GM19468 (cell line): ENCODE results near the gene PPIL6.

Experiments
- ATAC-seq: cut with Tn5 transposase; IDR thresholded peaks from one replicate; pipeline ENCODE4 v1.9.1; 2021; ENCODE audit warnings: mild to moderate bottlenecking, moderate library complexity, moderate number of reproducible peaks; ENCODE audit not compliant: unreplicated experiment; ENCODE audit errors: extremely low read depth

Gene PPIL6

GRCh38 chr6:109406196-109406595, 34.2 kb downstream of the PPIL6 start:
- ATAC-seq: no peak

DNA sequence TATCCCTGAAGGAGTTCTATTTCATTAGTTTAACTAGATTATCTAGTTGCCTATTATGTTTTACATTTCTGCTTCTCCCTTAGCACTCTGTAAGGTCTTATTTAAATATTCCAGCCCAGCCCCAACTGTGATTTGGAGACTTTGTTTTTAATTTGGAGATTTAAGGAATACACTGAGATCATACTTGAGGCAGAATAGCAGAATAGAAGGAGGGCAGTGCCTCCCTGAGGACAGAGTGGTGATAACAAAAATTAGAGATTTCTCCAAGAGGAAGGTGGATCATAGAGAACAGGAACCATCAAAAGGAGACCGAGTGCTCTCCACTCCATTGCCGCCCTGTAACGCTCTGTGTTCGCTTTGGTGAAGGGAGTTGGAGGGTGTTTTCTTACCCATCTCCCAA, 43.4 kb downstream of the PPIL6 start:
- ATAC-seq: no peak

GRCh38 chr6:109396046-109396718, 44.2 kb downstream of the PPIL6 start:
- no peak for ATAC-seq

DNA sequence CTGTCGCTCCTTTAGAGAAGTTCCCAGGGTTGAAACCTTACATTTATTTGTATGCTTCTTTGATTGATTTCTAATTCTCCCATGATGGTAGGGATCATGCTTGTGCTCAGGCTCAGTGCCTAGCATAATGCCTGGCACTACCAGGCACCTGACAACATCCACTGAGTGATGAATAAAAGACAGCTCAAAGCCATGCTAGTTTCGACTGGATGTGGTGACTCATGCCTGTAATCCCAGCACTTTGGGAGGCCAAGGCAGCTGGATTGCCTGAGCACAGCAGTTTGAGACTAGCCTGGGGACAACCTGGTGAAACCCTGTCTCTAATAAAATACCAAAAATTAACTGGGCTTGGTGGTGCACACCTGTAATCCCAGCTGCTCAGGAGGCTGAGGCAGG, 46.5 kb downstream of the PPIL6 start:
- no peak for ATAC-seq

GRCh38 chr6:109393157-109393885, 47.1 kb downstream of the PPIL6 start:
- no peak for ATAC-seq

DNA sequence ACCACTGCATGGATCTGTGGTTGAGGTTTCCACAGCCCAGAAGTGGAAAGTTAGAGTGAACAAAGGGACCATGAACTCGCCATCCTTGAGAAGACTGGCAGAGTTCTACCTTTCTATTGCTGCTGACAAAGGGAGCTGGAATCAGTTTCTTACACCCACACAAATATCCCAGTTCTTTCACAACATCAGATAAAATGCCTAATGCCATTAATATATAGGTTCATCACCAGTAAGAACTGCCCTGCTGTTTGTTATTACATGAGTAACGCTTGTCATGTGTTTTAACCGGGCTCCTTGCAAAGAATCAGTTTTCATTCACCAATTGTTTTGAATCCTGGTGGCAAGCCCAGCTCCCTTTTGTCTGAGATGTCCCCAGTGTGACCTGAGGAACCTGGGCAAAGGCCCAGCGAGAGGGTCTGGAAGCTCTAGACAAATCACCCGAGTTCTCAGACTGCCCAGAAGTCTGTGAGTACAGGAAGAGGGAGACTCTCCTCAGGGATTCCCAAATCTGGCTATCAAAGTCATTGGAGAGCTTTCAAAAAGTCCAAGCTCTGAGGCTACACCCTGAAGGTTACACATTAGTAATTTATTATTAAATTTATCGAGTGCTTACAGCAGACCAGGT, 50.7 kb downstream of the PPIL6 start:
- no peak for ATAC-seq

- ATAC-seq: no peak
Measured at GRCh38 chr6:109388265-109388664, 52.2 kb downstream of the PPIL6 start.

GRCh38 chr6:109383438-109383940, 56.9 kb downstream of the PPIL6 start:
- no peak for ATAC-seq

- peak; percentile 43 for ATAC-seq
Measured at GRCh38 chr6:109382576-109383437, 57.6 kb downstream of the PPIL6 start.

- peak; percentile 25 for ATAC-seq
Measured at GRCh38 chr6:109381747-109382575, 58.5 kb downstream of the PPIL6 start, which contains the start of gene CD164. CD164 (minus strand) TSS chr6:109382467; CDS start chr6:109382378, 89 bp downstream.

DNA sequence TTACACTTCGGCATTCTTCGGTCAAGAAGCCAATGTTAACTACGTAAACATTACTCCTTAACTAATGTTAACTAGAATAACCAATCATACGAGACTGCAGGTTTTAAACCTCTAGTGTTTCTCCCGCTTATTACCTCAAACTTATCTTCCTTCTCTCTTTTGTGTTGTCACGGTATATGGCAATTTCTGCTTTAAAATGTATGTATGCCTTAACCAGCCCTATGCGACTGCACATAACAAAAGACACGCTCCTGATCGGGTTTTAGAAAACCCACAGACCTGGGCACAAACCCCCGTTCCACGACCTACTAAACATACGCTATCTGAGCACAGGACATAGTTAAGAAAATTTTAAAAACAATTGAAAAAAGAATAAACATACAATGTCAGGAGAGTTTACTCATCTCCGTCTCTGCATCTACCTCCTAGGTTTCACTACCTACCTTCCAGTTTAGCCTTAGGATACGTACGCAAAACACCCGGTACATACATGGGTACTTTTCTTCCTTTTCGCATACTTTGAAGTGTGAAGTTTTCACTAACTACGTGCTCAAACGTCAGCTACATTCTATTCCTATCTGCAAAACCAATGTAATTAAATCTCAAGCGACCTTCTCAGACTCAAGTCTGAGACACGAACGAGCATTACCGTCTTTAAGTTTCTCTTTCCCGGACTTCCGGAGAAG, 59.2 kb downstream of the PPIL6 start:
- ATAC-seq: no peak

DNA sequence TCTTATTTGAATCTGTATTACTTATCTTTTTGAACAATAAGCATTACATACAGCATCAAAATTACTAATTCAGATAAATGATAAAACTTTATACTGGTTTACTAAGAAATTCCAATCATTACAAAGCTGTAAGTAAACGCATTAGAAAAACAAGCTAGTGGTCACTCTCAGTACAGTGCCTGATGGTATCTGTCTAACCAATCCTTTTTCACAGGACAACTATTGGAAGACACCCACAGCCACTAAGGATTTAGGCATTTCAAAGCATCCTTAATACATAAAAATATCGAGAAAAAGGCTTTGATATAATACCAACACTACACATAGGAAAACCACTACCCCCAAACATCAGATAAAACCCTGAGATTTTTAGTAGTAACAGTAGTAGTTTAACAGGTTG, 60.7 kb downstream of the PPIL6 start:
- no peak for ATAC-seq

DNA sequence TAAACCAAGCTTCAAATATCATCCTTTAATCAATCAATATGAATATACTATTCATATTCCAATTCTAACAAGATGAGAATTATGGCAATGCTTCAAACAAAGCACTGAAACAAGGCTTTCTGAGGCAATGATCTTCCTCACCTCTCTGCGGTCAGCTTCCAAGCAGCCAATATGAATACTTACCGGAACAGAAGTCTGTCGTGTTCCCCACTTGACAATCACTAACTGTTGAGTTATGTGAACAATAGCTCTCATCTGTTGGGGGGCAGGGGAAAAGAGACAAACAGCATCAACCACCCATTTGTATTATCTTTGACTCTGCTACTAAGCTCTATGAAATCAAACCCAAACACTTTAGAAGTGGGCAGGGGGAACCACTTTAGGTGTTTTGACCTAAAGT, 62.7 kb downstream of the PPIL6 start:
- ATAC-seq: no peak

DNA sequence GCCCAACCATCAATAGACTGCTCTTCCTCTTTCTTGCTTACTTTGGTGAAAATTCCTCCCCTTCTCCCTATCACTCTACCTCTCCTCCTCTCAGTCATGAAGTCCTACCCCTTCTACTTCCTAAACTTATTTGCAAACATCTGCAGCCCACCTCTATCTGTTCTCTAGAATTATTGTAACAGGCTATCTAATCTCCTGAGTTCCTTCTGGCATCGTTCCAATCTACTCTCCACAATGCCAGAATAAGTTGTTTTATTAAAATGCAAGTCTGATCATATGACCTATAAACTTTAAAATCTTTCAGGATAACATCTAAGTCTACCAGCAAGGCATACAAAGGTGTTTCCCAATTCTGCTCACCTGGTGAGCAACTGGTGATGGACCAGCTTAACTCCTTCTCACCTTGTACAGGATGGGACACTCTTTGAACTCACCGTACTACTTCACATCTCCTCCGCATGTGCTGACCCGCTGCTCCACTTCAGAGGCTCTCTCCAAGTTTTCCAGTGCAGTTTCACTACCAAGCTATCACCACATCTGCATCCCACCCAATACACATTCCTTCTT, 66.0 kb downstream of the PPIL6 start:
- ATAC-seq: no peak

DNA sequence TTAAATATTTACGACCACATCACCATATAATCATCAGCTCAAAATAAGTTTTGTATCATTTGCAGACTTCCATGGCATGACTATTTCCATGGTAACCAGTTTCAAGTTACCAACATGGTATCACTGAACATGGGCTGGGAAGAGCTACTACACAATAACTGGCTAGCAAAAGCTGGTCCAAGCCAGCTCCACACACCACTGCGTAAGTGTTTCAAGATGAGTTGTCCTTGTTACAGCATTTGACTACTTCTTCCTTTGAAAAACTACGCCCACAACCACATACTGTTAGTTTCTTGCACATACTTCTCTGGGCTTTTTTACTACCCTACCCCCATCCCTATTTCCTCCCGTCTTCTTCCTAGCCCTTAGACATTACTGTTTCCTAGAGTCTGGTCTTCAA, 66.7 kb downstream of the PPIL6 start:
- peak; percentile 80 for ATAC-seq

- no peak for ATAC-seq
Measured at GRCh38 chr6:109373331-109373730, 67.1 kb downstream of the PPIL6 start.

GRCh38 chr6:109372130-109372529, 68.3 kb downstream of the PPIL6 start:
- ATAC-seq: no peak

GRCh38 chr6:109370792-109371191, 69.6 kb downstream of the PPIL6 start:
- ATAC-seq: no peak
